NCI-H2227 treated with DMSO at 0.1 percent for 48 hours (cell line): ENCODE measurements around the gene RAB1A.

Source experiments
- DNase-seq: peaks from one replicate; lab custom pipeline; 2025; lab: John Stamatoyannopoulos, UW

Gene RAB1A

DNA sequence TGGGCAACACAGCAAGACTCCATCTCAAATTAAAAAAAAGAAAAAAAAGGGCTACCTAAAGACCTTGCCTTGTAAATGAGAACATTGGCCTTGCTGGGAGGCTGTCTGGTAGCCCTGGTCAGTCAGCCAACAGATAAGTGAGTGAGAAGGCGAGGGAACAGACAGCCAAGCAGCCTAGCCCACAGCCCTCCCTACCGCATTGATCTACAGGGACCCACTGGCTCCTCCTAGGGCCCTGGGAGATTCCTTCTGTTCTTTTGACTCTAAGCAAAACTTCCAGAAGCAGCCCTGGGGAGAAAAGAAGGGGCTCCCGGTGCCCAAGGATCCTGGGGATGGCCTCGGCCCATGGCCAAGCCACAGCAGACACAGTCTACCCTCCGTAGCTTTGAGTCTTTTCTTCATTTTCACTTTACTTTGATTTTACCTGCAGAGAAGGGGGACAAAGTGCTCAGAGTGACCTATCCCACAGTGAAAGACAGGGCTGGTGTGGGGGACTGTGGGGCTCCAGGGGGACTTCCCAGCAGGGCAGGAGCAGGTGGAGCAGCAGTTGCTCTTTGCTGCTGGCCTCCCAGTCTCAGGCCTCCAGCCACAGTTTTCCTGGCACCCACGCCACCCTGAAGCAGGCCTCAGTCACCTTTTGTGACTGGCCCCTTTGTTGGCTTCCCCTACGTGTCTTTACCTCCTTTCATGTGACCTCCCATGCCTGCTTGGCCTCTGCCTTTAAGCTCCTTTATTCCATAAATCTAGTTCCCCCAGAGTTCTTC is 68.6 kb downstream of the RAB1A start:
- no peak for DNase-seq

DNA sequence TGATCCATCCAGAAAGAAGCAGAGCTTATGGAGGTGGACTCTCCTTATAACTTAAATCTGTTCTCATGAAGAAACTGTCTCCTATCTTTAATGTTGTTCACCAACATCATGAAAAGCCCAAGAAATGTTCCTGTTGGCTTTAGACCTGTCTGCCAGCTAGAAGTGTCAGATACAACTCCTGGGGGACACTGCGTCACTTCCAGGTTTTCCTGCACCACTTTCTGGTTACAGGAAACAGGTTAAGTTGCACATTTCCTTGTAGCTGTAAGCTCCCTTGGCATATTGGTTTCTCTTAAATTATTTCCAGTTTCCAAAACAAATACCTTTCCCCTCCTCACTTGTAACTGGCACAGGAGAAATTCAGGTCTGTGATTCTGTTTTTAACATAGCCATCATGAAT is 70.8 kb downstream of the RAB1A start:
- DNase-seq, result no peak

DNA sequence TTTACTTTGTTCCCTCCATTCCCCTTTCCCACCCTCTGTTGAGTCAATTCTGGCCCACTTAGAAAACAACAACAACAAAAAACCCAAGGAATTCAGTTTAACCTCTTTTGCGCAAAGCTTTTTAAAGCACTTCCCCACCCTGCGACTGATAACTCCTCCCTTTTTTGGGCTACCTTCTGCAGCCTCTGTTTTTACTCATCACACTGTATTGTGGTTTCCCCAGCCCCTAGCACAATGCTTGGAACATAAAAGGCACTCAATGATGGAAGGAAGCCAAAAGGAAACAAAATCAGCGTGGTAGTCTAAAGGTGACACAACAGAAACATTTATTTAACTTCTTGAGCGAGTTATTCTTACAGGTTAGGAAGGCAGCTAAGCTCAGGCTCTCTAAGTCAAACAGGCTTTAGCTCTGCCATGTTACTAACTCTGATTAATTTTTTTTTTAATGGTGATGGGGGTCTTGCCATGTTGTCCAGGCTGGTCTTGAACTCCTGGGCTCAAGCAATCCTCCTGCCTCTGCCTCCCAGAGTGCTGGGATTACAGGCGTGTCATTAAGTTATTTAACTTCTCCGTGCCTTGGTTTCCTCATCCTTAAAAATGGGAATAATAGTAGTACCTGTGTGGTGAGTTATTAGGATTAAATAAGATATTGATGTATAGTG is 72.4 kb downstream of the RAB1A start:
- DNase-seq, result peak; percentile 4

DNA sequence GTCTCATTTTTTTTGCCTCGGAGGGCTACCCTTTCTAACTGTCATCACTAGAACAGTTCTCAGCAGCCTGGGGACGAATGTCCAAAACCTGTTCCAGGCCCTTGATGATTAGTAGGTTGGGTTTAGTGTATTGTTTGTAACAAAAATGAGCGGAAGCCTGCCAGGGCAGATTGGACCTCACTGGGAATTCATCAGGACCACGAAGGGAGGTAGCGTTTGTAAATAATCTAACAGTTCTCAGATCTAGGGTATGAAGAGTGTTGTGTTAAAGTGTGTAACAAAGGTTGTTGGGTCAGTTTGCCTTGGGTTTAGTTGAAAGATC is 72.9 kb downstream of the RAB1A start:
- no peak for DNase-seq

DNA sequence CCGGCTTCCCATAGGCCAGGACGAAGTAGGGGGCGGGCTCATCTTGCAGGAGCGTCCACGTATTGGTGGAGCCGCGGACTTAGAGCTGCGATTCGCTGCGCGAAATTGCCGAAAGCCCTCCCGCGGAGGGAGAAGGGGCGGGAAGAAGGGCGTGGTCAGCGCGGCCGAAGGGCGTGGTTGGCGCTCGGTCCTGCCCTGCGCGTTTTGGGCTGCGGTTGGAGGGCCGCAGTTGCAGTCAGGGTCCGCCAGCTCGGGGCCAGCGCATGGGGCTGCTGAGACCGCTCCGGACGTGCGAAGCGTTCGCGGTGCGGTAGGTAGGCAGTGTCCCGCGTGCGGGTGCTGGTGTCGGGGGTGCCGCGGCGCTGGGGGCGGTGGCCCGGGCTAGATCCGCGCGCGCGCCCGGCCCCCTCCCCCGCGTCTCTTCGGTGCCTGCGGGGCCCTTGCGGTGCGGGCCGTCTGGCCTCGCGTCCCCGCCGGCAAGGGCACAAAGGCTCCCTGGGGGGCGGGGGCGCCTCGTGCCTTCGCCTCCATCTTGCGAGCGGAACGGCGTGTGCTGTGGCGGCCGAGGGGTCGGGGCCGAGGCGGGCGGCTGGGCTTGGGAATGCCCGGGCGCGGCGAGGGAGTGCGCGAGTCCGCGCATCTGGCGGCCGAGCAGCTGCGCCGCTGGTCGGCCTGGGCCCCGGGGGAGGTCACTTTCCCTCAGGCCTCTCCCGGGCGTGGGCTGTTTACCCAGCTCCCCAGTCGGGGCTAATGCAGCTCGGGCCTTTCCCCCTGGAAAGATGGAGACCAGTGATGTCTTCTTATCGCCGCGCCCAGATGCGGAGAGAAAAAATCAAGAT is 73.5 kb downstream of the RAB1A start, which contains the start of gene CEP68:
CEP68 (plus strand) TSS at position 202 of the 839 bp plus-strand sequence. CDS start 13,029 bp downstream, outside the sequence.
- DNase-seq, result peak; percentile 97

DNA sequence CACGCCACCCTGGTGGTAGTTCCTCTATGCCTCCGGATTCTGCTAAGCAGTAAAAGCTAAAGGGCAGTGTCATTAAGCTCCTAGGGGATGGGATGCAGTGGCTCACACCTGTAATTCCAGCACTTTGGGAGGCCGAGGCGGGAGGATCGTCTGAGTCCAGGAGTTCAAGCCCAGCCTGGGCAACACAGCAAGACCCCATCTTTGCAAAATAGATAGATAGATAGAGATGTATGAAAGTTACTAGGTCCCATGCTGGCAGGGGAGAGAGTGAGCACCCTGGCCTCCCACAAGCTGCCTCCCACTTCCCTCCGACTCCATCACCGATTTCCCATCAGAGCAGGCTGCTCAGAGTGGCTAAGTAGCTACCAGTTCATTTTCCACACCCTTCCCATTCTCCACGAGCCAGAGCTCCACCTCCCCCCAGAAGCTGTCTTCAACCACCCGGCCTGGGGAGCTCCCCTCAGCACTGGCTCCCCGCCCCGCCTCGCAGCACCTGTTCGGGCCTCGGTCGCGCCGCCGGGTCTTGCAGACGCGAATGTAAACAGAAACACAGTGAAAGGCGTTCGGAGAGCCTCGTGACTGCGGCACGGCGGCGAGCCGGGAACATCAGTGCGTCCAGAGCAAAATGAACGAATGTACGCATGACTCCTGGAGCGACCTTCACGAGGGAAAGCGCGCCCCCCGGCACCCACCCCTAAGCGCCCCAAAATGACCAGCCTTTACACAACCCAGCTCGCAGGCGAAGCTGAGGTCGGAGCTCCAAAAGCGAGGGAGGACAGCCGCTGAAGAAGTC is 74.3 kb downstream of the RAB1A start:
- DNase-seq, result no peak

DNA sequence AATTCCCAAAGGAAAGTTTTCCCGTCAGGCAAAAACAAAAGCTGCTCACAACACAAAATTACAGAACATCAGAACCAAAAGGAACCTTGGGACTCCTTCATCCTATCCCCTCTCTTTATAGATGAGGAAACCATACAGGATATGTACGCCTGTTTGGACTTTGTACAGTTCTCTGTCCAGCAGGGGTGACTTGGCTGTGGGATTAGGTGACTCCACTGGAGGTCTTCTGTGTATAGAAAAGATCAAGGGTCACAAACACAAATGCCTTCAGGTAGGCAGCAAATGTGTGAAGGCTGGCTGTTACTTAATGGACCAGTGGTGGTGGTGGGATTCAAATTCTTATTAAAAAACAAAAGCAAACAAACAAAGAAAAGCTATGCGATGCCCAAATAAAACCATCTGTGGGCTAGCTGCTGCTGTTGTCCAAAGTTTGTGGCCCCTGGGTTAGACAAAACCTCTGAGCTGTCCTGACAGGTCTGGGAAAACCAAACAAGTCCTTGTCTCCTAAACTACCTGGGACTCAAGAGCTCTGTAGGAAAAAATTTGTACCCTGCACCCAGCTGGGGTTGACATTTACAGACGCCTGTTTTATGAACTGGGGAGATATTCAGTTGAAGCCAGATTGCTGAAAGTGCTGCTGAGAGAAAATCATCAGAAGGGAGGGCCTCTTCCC is 75.0 kb downstream of the RAB1A start:
- no peak for DNase-seq

DNA sequence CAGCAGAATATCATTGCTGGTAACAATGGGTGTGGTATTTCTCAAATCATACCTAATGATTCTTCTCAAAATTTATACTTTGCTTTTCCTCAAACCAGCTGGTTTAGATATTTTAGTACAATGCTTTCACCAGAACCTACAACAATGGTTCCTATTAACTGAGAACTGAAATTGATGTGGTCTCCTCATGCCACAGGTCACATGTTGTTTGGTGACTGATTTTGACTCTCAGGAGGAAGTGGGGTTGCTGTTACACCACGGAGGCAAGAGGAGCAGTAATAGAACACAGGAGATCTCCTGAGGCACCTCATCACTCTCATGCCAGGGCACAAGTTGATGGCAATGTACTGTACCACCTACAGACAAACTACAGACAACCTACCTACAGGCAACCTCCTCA is 76.7 kb downstream of the RAB1A start:
- no peak for DNase-seq

DNA sequence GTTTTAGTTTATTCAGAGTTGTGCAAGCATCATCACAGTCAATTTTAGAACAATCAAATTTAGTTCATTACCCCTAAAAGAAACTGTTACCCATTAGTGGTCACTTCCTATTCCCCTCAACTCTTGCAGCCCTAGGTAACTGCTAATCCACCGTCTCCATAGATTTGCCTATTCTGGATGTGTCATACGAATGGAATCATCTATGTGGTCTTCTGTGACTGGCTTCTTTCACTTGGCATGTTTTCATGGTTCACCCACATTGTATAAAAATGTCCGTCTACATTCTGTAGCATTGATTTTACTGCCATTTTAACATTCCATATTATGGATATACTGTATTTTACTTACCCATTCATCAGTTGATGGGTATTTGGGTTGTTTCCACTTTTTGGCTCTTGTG is 79.0 kb downstream of the RAB1A start:
- no peak for DNase-seq

DNA sequence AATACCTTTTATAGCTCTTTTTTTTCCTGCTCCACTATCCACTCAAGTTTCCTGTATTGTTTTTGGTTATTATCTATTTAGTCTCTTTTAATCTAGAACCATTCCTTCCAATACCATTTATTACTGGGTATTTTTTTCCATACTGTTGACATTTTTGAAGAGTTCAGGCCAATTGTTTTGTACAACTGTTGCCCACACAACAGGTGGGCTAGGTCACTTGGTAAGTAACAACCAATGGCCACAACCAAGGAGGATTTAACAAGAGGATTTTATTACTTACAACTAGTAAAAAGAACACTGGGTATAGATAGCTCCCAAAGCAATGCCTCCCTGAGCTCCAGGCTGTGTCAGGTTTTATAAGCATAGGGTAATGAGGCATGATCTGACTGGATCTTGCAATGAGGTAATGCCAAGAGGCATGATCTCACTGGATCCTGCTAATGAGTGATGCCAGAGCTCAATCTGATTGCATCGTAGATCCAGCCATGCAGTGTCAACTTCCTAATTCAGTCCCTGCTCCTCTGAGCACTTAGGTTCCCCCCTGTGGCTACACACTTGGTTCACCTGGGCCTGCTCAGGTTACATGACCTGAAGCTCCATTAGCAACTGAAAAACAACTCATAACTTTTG is 80.8 kb downstream of the RAB1A start:
- no peak for DNase-seq

DNA sequence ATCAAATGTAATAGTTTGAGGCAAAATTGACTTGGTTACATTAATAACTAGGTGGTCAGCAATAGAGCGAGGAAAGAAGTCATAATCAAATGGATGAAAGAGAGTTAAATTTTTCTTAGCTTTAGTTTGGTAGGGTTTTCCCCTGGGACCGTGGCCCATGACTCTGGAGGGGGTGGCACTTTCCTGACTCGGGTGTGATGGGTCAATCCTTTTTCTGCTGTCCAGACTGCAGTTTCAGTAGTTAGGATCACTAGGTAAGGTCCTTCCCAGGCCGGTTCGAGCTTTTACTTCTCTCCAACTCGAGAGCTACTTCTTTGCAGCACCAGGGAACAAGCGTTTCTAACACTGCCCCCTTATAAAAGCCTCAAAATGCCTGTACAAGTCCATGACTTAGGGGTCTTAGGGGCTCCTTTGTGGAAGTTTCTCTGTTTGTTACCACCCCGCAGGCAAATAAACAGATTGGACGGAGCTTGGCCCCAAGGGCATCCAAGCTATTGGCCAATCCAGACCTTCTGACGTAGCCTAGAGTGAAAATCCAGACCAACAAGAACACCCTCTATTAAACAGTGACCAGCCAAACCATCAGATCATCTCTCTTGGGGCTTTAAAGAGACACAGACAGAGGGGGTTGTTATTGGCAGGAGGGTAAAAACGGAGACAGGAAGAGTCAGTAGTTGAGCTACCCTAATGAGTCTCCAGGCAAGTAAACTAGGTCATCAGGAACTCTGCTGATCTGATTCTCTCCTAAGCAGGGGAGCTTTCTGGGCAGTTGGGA is 83.1 kb downstream of the RAB1A start:
- DNase-seq, result no peak

DNA sequence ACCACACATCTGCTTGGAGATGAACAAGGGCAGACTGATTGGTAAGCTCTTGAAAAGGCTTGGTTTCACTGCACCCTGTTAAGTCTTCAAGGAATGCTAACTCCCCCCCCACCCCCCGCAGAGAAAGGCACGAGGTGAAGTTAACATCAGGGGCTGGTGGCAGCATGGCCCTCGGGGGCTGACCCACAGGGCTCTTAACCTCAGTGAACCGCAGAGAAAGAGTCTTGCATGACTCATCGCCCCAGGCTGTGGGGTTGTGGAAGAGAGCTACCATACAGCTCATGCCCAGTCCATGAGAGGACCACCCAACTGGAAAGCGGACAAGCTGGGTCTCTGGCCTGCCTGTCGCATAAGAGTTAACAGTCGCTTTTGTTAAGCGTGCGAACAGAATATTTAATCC is 84.3 kb downstream of the RAB1A start:
- DNase-seq, result no peak

DNA sequence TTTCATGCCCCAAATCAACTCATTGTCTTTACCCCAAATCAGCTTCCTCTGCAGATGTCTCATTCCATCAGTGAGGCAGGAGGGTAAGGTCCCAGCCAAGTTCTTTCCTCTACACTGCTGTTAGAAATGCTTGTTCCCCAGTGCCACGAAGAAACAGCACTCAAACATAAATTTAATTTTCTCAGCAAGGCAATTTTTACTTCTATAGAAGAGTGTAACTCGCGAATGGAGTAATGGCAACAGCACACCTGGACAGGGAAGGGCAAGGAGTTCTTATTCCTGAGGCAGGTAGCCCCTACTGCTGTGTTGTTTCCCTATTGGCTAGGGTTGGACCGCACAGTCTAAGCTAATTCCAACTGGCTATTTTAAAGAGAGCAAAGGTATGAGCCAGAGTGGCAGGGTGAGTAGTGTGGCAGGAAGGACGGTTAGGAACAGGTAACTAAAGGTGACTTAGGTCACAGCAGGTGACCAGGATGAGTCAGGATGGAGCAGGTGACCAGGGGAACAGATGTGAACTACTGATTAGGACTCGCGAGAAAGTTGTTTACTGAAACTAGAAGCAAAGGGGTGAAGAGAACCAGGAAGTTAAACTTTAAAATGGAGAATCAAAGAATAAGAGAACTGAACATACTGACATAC is 85.7 kb downstream of the RAB1A start:
- DNase-seq, result no peak

DNA sequence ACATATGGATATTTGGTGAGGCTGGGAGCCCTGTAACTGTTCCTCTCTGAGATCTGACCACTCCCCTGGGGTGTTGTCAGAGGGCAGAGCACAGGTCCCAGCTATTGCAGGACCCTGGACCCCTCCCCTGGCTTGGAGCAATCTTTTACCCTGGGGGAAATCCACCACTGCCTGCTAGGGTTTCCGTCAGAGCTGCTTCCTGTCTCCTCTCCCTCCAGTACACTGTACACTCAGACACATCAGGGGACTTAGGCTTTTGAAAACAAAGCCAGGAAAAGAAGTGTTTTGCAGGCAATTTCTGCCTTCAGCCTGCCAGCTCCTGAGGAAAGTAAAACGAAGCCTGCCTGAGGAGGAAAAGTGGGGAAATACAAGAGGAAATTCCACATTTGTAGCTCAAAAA is 86.9 kb downstream of the RAB1A start:
- no peak for DNase-seq

DNA sequence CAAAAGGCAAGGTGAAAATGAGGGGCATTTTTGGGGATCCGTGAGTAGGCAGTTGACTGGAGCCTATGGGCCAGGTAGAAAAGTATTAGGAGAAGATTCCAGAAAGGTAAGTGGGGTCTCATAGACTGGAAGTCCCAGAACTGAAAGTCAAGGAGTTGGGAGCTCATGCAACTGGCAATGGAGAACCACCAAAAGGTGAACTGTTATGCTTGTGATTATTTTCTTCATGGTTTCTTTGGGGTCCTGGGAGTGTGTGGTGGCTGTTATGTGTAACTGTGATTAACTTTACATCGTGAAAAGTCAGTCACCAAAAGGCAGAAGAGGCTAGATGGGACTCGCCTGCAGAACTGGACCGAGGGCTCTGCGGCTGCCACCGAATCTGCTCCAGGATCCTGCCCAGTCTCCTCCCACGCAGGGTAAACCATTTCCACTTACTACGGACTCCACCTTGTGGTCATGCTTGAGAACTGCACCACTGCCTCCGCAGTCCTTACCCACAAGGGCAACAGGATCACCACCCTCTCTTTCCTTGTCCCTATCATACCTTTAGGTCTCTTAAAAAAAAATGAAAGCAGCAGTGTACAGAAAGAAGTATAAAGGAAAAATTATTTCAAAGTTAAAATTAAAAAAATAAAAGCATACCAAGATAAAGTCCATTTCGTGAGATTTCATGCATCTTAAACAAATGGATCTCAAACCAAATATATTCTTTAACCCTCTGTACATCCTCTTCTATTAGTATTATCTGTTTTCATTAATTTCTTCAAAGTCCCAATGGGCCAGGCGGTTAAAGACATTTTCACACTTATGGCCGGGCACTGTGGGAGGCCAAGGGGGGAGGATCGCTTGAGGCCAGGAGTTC is 89.3 kb downstream of the RAB1A start:
- peak; percentile 71 for DNase-seq

DNA sequence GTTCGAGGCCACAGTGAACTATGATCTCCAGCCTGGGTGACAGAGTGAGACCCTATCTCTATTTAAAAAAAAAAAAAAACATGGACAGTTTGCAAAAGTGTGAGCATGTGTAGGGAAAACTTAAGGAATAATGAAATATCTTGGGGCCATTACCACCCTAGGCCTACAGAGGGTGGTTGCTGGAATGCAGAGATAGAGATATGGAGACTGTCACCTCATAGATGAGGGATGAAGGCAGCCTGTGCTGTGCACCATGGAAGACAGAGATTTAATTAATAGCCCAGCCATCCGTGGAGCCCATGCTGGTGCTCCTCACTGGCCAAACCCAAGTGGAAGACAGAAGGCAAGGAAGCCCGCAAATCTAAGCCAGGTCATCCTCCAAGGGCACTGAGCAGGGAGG is 90.3 kb downstream of the RAB1A start:
- DNase-seq, result no peak

DNA sequence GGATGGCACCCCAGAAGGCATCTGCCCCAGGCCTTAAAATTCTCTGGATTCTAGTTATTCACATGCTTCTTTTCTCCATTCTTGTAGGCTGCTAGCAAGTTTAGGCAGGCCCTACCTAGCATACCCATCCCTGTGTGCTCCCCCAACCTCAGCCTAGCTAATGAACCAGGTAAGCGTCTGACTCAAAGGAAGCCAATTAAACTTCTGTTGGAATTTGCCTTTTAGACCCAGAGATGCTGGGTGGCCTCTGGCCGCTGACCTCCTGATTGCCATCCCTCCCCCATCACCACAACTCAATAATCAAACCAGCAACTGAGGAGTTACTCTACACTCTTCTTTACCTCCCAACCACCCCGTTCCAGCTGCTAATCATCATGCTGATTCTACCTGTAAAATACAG is 92.7 kb downstream of the RAB1A start:
- DNase-seq, result no peak
